Measurements from ENCODE around the gene ZNF155.

ZNF155 gene

DNA sequence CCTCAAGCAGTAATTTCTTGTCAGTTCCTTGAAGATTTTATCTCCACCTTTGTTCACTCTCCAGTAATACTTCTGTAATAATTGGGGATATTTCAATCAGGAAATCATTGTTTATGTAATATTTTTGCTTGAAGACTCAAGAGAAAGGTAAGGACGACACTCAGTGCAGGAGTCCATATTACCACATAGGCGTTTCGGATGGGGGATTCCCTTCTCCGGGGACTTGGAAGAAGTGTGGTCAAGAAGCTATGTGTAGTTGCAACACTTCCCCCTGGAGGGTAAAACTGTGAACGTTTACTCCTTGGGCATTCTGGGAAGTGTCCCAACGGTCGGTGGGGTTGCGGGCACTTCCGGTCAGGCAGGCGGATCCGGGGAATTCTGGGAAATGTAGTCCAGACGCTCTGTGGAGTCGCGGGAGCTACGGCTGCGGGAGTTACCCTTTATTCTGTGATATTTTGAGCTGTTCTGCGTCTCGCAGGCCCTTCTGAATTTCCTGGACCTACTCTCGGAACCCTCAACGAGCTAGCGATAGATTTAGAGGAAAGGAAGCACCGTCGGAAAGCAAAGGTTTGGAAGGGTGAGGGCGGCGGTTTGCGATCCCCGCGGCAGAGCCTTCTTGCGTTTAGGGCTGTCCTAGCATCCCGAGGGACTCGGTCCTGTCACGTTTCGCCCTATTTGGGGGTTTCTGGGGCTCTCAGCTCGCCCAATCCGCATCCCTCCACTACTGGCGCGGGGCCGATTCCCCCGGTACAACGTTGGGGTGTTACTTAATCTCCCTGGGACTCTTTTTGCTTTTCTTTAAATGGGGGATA lies 32.9 kb upstream of the ZNF155 start, which contains the start of gene ZNF221:
Gene ZNF221, plus strand, starts transcription at position 395 of the 812 bp plus-strand sequence. CDS start 11,499 bp downstream, outside the sequence.
- peak within 1 kb of the TSS; percentile 96 for H3K4me3 ChIP-seq (ENCODE audit: control insufficient read depth, low read depth, low read length)
- DNase-seq (ENCODE audit: low read depth): peak; percentile 99
- TF ChIP-seq, protein P1, sequence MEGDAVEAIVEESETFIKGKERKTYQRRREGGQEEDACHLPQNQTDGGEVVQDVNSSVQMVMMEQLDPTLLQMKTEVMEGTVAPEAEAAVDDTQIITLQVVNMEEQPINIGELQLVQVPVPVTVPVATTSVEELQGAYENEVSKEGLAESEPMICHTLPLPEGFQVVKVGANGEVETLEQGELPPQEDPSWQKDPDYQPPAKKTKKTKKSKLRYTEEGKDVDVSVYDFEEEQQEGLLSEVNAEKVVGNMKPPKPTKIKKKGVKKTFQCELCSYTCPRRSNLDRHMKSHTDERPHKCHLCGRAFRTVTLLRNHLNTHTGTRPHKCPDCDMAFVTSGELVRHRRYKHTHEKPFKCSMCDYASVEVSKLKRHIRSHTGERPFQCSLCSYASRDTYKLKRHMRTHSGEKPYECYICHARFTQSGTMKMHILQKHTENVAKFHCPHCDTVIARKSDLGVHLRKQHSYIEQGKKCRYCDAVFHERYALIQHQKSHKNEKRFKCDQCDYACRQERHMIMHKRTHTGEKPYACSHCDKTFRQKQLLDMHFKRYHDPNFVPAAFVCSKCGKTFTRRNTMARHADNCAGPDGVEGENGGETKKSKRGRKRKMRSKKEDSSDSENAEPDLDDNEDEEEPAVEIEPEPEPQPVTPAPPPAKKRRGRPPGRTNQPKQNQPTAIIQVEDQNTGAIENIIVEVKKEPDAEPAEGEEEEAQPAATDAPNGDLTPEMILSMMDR (conservative IDR thresholded peaks at IDR 0.05; ENCODE audit: control insufficient read depth, insufficient read depth, low read depth, low read length): peak; percentile 45

DNA sequence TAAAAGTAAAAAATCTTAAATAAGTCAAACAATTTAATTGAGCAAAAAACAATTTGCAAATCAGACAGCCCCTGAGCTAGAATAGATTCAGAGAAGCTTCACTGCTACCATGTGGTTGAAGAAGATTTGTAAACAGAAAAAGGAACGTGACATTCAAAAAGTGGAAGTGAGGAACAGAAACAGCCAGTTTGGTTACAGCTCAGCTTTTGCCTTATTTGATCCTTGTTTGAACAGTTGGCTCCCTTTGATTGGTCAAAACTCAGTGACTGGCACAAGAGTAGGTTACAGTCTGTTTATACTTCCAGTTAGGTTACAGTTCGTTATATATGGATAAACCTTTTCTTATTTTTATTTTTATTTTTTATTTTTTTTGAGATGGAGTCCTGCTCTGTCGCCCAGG lies 27.2 kb upstream of the ZNF155 start:
- TF ChIP-seq, protein P1 (conservative IDR thresholded peaks at IDR 0.05; ENCODE audit: control insufficient read depth, insufficient read depth, low read depth, low read length): no peak
- no peak overlapping the region for H3K4me3 ChIP-seq (ENCODE audit: control insufficient read depth, low read depth, low read length)
- no peak for DNase-seq (ENCODE audit: low read depth)

DNA sequence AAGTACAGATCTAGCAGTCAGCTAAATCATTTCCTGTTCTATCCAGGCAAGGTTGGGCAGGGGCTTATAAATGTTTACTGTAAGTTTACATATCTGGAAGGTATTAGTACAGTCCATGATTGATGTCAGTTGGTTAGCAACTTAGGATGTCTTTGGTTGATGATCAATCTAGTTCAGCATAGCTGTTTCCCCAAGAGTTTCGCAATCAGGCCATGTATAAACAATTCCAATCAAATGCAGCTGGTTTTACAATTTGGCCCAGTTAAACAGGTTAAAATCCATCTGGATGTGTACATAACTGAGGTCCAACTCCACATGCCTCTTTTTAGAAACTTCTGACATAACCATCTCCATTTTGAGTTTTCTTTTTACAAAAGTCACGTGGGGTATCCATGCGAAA lies 26.1 kb upstream of the ZNF155 start:
- TF ChIP-seq, protein P1 (conservative IDR thresholded peaks at IDR 0.05; ENCODE audit: control insufficient read depth, insufficient read depth, low read depth, low read length): no peak
- H3K4me3 ChIP-seq (ENCODE audit: control insufficient read depth, low read depth, low read length): no peak overlapping the region
- peak; percentile 93 for DNase-seq (ENCODE audit: low read depth)

- no peak for DNase-seq (ENCODE audit: low read depth)
- no peak overlapping the region for H3K4me3 ChIP-seq (ENCODE audit: control insufficient read depth, low read depth, low read length)
Observed at GRCh38 chr19:43960411-43960810, 23.6 kb upstream of the ZNF155 start.

DNA sequence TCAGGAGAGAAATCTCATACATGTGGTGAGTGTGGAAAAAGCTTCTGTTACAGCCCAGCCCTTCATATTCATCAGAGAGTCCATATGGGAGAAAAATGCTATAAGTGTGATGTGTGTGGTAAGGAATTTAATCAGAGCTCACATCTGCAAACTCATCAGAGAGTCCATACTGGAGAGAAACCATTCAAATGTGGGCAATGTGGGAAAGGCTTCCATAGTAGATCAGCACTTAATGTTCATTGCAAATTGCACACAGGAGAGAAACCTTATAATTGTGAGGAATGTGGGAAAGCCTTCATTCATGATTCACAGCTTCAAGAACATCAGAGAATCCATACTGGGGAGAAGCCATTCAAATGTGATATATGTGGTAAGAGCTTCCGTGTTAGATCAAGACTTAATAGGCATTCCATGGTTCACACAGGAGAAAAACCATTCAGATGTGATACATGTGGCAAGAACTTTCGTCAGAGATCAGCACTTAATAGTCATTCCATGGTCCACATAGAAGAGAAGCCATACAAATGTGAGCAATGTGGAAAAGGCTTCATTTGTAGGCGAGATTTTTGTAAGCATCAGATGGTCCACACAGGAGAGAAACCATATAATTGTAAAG lies 17.8 kb upstream of the ZNF155 start:
- DNase-seq (ENCODE audit: low read depth): peak; percentile 14
- TF ChIP-seq, protein P1 (conservative IDR thresholded peaks at IDR 0.05; ENCODE audit: control insufficient read depth, insufficient read depth, low read depth, low read length): no peak
- H3K4me3 ChIP-seq (ENCODE audit: control insufficient read depth, low read depth, low read length): no peak overlapping the region

More at GRCh38 chr19:43960411-43960810, 23.6 kb upstream of the ZNF155 start:
- TF ChIP-seq, protein P1 (conservative IDR thresholded peaks at IDR 0.05; ENCODE audit: control insufficient read depth, insufficient read depth, low read depth, low read length): no peak

DNA sequence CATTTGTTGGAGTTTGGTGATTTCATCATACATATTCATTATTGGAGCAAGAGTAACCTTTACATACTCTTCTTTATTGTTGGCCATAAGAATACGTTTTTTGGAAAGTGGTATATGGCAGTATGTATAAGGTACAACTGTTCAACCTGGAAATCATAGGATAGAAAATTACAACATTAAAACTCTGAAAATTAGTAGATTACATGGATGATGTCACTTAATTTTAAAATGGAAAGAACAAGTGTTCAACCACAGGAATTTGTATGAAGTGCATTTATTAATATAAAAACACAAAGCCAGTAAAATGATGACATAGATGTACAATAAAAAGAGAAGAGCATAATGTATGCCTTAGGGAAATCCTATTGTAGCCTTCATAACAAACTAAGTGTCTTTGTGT lies 7.3 kb upstream of the ZNF155 start:
- no peak overlapping the region for H3K4me3 ChIP-seq (ENCODE audit: control insufficient read depth, low read depth, low read length)
- TF ChIP-seq, protein P1 (conservative IDR thresholded peaks at IDR 0.05; ENCODE audit: control insufficient read depth, insufficient read depth, low read depth, low read length): no peak
- DNase-seq (ENCODE audit: low read depth): no peak
